Suprapubic skin (tissue), 3 donors: ENCODE measurements around the gene C8G.

Source experiments
- CTCF ChIP-seq, 2 donors: fragments of 200-600 bp in 1 of 2; fragments of 450-650 bp in 1 of 2; sonication (generic) in 1 of 2; IDR thresholded peaks; one replicate each; pipeline ENCODE4 v1.5.1; 2016 to 2019; ENCODE audit warnings: antibody characterized with exemption in 2 of 2, mild to moderate bottlenecking in 1 of 2, moderate library complexity in 1 of 2
- POLR2AphosphoS5 ChIP-seq, 3 donors: sonication (generic); formaldehyde crosslinking; IDR thresholded peaks; one replicate each; pipeline ENCODE4 v1.6.1; 2017; ENCODE audit warnings: antibody characterized with exemption in 3 of 3

- TF ChIP-seq CTCF (IDR thresholded peaks at IDR 0.05) (no peak), POLR2AphosphoS5 (IDR thresholded peaks at IDR 0.05) (no peak)
Observed at GRCh38 chr9:136906266-136906665, 38.8 kb upstream of the C8G start.
